ENCODE measurements around the gene GOSR2. TPM values are rescaled to one million over a fixed set of nuclear protein-coding genes. Genes with fewer than 3 reads are reported as not detected.

GOSR2 gene
- total RNA-seq, 4 donors from 2014 or later = 37.7 to 44.9 (median 43.8) TPM

DNA sequence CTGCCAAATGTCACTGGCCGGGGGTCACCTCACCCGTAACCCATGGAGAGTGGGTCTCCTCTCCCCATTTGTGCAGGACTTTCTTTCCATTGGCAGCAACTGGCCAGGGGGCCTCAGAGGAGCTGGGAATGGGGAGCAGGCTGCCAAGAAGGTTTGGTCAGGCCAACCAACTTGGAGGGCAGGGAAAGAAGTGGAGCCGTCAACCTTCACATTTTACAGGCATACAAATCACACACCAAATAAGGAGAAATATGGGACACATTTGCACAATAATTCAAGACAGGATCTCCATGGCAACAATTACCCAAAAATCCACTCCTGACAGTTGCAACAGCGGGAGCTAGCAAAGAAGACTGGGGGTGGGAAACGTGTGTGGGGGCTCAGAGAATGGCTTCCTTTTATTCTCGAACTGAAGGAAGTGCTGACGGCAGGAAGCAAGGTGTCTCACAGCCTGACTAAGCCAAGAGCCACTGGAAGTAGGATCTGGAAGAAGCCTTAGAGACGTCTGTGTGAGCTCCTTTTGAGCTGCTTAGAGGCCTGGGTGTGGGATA, 35.2 kb downstream of the GOSR2 start:
- Histone ChIP-seq H3K27me3 (peaks cover 0 to 8% (median 0%) of the 10 kb centered on the region in 4 donors), H3K4me1 (no peaks in the 10 kb centered on the region), H3K36me3 (peaks cover 0 to 12% (median 4%) of the 10 kb centered on the region in 4 donors), H3K27ac (replicated peaks in 1 of 4) (no peak overlapping the region), H3K9me3 (no peaks in the 10 kb centered on the region), H3K4me3 (no peak overlapping the region)
- no peak for DNase-seq (ENCODE audit: extremely low spot score)
- WGBS = 56% methylated on average over 8 of the region's 8 CpGs
- intact Hi-C loops (cut with DNase I) = no loop called here
- TF ChIP-seq, protein P1, sequence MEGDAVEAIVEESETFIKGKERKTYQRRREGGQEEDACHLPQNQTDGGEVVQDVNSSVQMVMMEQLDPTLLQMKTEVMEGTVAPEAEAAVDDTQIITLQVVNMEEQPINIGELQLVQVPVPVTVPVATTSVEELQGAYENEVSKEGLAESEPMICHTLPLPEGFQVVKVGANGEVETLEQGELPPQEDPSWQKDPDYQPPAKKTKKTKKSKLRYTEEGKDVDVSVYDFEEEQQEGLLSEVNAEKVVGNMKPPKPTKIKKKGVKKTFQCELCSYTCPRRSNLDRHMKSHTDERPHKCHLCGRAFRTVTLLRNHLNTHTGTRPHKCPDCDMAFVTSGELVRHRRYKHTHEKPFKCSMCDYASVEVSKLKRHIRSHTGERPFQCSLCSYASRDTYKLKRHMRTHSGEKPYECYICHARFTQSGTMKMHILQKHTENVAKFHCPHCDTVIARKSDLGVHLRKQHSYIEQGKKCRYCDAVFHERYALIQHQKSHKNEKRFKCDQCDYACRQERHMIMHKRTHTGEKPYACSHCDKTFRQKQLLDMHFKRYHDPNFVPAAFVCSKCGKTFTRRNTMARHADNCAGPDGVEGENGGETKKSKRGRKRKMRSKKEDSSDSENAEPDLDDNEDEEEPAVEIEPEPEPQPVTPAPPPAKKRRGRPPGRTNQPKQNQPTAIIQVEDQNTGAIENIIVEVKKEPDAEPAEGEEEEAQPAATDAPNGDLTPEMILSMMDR (IDR thresholded peaks at IDR 0.05) = no peak
- TF ChIP-seq POLR2AphosphoS5 (IDR thresholded peaks at IDR 0.05) (no peak), POLR2A (IDR thresholded peaks at IDR 0.05; ENCODE audit: low read depth) (no peak), EP300 (IDR thresholded peaks at IDR 0.05) (no peak)

DNA sequence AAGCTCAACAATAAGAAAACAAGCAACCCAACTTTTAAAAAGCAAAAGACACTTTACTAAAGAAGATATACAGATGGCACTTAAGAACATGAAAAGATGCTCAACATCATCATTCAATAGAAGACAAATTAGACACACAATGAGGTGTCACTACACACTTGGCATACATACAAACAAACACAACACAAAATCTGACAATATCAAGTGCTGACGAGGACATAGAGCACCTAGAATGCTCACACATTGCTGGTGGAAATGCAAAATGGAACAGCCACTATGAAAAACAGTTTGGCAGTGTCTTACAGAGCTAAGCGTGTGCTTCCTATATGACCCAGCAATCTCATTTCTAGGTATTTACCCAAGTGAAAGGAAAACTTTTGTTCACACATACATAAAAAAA, 37.2 kb downstream of the GOSR2 start:
- no peak overlapping the region for H3K27ac ChIP-seq (replicated peaks in 1 of 4)
- peaks cover 0 to 12% (median 4%) of the 10 kb centered on the region in 4 donors for H3K36me3 ChIP-seq
- H3K4me3 ChIP-seq = no peak overlapping the region
- H3K9me3 ChIP-seq = no peaks in the 10 kb centered on the region
- intact Hi-C loops (cut with DNase I) = no loop called here
- TF ChIP-seq POLR2AphosphoS5 (IDR thresholded peaks at IDR 0.05) (no peak), POLR2A (IDR thresholded peaks at IDR 0.05; ENCODE audit: low read depth) (no peak), EP300 (IDR thresholded peaks at IDR 0.05) (no peak)
- TF ChIP-seq, protein P1 (IDR thresholded peaks at IDR 0.05) = no peak
- DNase-seq (ENCODE audit: extremely low spot score) = no peak
- peaks cover 0 to 8% (median 0%) of the 10 kb centered on the region in 4 donors for H3K27me3 ChIP-seq
- H3K4me1 ChIP-seq = no peaks in the 10 kb centered on the region
- WGBS = 47% methylated on average over 2 of the region's 2 CpGs

DNA sequence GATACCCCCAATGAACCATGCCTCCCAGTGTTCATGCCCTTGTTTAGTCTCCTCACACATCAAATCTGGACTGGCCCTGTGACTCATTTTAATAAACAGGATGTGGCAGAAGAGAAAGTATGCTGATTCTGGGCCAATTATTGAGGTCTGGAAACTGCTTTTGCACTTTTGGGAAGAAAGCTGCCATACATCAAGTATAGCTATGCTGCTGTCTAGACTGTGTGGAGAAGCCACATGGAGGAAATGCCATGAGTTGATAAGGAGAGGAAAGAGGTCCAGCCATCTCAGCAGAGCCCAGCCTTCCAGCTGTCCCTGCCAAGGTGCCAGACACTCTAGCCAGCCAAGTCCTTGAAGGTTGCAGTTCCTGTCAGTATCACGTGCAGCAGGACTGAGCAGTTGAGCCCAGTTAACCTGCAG, 39.4 kb downstream of the GOSR2 start:
- 11% methylated on average over 1 of the region's 1 CpG for WGBS
- Histone ChIP-seq H3K36me3 (peaks cover 0 to 13% (median 5%) of the 10 kb centered on the region in 4 donors), H3K27me3 (peaks cover 0 to 8% (median 0%) of the 10 kb centered on the region in 4 donors), H3K4me1 (no peaks in the 10 kb centered on the region), H3K4me3 (no peak overlapping the region), H3K9me3 (no peaks in the 10 kb centered on the region), H3K27ac (replicated peaks in 1 of 4) (no peak overlapping the region)
- DNase-seq (ENCODE audit: extremely low spot score) = no peak
- TF ChIP-seq POLR2A (IDR thresholded peaks at IDR 0.05; ENCODE audit: low read depth) (no peak), POLR2AphosphoS5 (IDR thresholded peaks at IDR 0.05) (no peak), EP300 (IDR thresholded peaks at IDR 0.05) (no peak)
- TF ChIP-seq, protein P1 (IDR thresholded peaks at IDR 0.05) = no peak
- intact Hi-C loops (cut with DNase I) = no loop called here

DNA sequence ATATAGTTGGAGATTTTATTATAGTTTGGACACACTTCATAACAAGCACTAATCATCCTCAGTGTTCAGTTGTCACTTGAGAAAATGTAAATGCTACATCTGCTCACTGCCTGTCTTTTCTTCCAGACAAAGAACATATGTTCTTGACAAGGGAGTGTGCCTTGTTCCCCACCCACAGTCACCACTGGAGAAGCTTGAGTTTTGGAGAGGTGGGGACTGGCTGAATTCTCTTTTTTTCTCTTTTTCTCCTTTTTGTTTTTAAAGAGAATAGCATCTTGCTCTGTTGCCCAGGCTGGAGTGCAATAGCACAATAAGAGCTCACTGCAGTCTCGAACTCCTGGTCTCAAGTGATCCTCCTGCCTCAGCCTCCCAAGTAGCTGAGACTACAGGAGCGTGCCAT, 40.6 kb downstream of the GOSR2 start:
- WGBS = 78% methylated on average over 2 of the region's 2 CpGs
- H3K27me3 ChIP-seq = no peaks in the 10 kb centered on the region
- peaks cover 0 to 25% (median 11%) of the 10 kb centered on the region in 4 donors for H3K36me3 ChIP-seq
- intact Hi-C loops (cut with DNase I) = no loop called here
- TF ChIP-seq POLR2AphosphoS5 (IDR thresholded peaks at IDR 0.05) (no peak), EP300 (IDR thresholded peaks at IDR 0.05) (no peak), POLR2A (IDR thresholded peaks at IDR 0.05; ENCODE audit: low read depth) (no peak)
- TF ChIP-seq, protein P1 (IDR thresholded peaks at IDR 0.05) = no peak
- H3K9me3 ChIP-seq = no peaks in the 10 kb centered on the region
- no peak overlapping the region for H3K27ac ChIP-seq (replicated peaks in 1 of 4)
- no peak for DNase-seq (ENCODE audit: extremely low spot score)
- H3K4me3 ChIP-seq = no peak overlapping the region
- no peaks in the 10 kb centered on the region for H3K4me1 ChIP-seq
